SHP77 treated with DMSO at 0.1 percent for 48 hours (cell line): ENCODE results near the gene SLC6A8.
A peak's percentile ranks its signal among the peaks of the same experiment; 100 is the strongest.
"Not testable (repeated sequence)": the region's sequence is repeated elsewhere in the genome, so short reads cannot be mapped to it uniquely, and the experiment has no call there.

Experiments
- DNase-seq: peaks from one replicate; lab custom pipeline; 2025; lab: John Stamatoyannopoulos, UW

Gene SLC6A8

GRCh38 chrX:153708415-153708814, 20.7 kb downstream of the SLC6A8 start:
- DNase-seq: no peak

- DNase-seq: no peak
These were observed 22.3 kb downstream of the SLC6A8 start for GRCh38 chrX:153709726-153710674.

GRCh38 chrX:153714256-153714655, 26.5 kb downstream of the SLC6A8 start:
- no peak for DNase-seq

- no peak for DNase-seq
These were observed 29.7 kb downstream of the SLC6A8 start for GRCh38 chrX:153717445-153717844.

GRCh38 chrX:153719238-153719637, 31.5 kb downstream of the SLC6A8 start:
- no peak for DNase-seq

- no peak for DNase-seq
These were observed 32.0 kb downstream of the SLC6A8 start for GRCh38 chrX:153719701-153720100.

- DNase-seq: no peak
These were observed 35.1 kb downstream of the SLC6A8 start for GRCh38 chrX:153722704-153723350.

- DNase-seq: no peak
These were observed 35.9 kb downstream of the SLC6A8 start for GRCh38 chrX:153723351-153724251.

- peak; percentile 25 for DNase-seq
These were observed 36.7 kb downstream of the SLC6A8 start, which contains the start of the genes ABCD1 and BCAP31 for GRCh38 chrX:153724252-153725038. TSS of gene ABCD1 (plus strand) at chrX:153724856. CDS start at chrX:153725267, 411 bp downstream. TSS of gene BCAP31 (minus strand) at chrX:153724387. CDS start at chrX:153723244, 1,143 bp downstream.

- DNase-seq: no peak
These were observed 37.5 kb downstream of the SLC6A8 start for GRCh38 chrX:153725039-153725831.

GRCh38 chrX:153725832-153726285, 38.1 kb downstream of the SLC6A8 start:
- no peak for DNase-seq

GRCh38 chrX:153726286-153727122, 38.8 kb downstream of the SLC6A8 start:
- DNase-seq: no peak

- no peak for DNase-seq
These were observed 39.6 kb downstream of the SLC6A8 start for GRCh38 chrX:153727123-153727931.

- DNase-seq: no peak
These were observed 40.4 kb downstream of the SLC6A8 start for GRCh38 chrX:153728095-153728494.

- no peak for DNase-seq
These were observed 41.4 kb downstream of the SLC6A8 start for GRCh38 chrX:153728951-153729631.

GRCh38 chrX:153730115-153730514, 42.4 kb downstream of the SLC6A8 start:
- not testable (repeated sequence) for DNase-seq

- DNase-seq: no peak
These were observed 43.6 kb downstream of the SLC6A8 start for GRCh38 chrX:153731117-153731844.
